ENCODE data around the gene MORN1.

The MORN1 gene

DNA sequence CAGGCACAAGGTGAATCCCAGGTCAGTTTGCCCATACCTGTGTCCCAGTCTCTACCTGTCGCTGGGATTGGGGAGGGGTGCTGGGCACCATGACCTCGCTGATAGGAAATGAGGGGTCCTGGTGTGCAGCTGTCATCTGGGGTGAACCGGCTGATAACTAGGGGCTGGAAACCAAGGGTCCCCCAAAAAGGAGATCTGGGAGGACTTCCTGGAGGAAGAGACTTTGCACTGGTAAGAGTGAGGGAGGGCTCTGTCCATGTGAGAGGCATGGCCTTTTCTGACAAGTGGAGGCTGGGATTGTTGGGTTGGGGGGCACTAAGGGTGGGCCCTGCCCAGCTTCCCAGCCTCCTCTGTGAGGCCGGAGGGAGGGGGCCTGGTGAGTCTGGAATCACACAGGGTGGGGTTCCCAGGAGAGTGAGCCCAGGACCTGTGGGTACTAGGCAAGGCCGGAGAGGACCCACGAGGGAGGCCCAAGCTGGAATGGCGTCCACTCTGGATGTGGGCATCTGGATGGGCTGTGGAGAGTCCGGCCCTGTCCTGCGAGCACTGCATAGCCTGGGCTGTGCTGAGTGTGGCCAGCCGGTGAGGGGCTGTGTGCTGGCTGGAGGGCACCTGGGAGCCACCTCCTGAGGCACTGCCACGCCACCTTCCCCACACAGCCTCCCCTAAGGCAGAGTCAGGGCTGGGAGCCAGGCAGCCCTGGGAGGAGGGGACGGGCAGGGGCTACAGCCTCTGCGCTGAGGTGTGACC is 25.9 kb upstream of the MORN1 start:
- no peak overlapping the region for H3K4me3 ChIP-seq (ENCODE audit: low read length)
- no peaks in the 10 kb centered on the region for H3K9me3 ChIP-seq (ENCODE audit: control insufficient read depth, low read length)
- peak overlapping the region; percentile 65 for H3K9ac ChIP-seq (ENCODE audit: low read length)
- no peaks in the 10 kb centered on the region for H3K36me3 ChIP-seq (ENCODE audit: control insufficient read depth, insufficient read depth, low read length)
- H3K4me1 ChIP-seq (ENCODE audit: control insufficient read depth, insufficient read depth, low read length), result peaks cover 37% of the 10 kb centered on the region
- H3K27me3 ChIP-seq (ENCODE audit: control insufficient read depth, insufficient read depth, low read length), result peaks cover 8% of the 10 kb centered on the region

DNA sequence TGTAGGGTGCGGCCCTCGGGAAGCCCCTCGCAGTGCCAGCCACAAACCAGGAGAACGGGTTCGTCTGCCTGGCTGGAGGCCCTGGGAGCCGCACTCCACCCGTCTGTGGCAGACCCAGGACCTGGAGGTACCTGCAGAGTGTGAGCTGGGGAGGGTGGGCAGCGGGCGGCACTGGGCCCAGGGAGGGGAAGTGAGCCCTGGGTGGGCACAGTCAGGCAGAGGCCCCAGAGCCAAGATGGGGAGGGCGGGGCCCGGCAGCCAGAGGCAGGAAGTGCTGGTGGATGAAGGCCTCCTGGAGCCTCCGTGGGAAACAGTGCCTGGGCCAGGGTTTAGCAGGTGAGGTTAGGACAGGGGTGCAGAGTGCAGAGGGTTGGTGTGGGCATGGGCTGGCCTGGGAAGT is 25.0 kb upstream of the MORN1 start:
- Histone ChIP-seq H3K36me3 (ENCODE audit: control insufficient read depth, insufficient read depth, low read length) (no peaks in the 10 kb centered on the region), H3K9me3 (ENCODE audit: control insufficient read depth, low read length) (no peaks in the 10 kb centered on the region), H3K9ac (ENCODE audit: low read length) (peak overlapping the region; percentile 65), H3K27me3 (ENCODE audit: control insufficient read depth, insufficient read depth, low read length) (peaks cover 8% of the 10 kb centered on the region), H3K4me1 (ENCODE audit: control insufficient read depth, insufficient read depth, low read length) (peaks cover 43% of the 10 kb centered on the region), H3K4me3 (ENCODE audit: low read length) (no peak overlapping the region)

DNA sequence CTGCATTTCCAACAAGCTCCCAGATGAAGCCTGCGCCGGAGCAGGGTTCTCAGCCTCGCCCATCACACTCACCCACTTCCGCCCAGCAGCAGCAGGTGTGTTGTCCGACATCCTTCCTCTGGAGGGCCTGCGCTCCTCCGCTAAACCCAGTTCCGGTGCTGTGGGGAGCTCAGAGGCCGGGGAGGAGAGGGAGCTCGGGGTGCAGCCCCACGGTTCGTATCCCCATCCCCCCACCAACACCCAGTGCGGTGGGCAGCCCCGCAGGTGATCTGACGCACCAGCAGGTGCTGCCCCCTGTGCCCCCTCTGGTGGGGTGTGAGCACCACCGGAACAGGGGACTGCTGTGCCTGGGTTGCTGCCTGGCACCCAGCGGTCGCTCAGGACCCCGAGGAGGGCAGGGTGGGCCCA is 24.5 kb upstream of the MORN1 start:
- Histone ChIP-seq H3K36me3 (ENCODE audit: control insufficient read depth, insufficient read depth, low read length) (no peaks in the 10 kb centered on the region), H3K27me3 (ENCODE audit: control insufficient read depth, insufficient read depth, low read length) (peaks cover 8% of the 10 kb centered on the region), H3K9ac (ENCODE audit: low read length) (peak overlapping the region; percentile 65), H3K4me1 (ENCODE audit: control insufficient read depth, insufficient read depth, low read length) (peaks cover 44% of the 10 kb centered on the region), H3K4me3 (ENCODE audit: low read length) (no peak overlapping the region), H3K9me3 (ENCODE audit: control insufficient read depth, low read length) (no peaks in the 10 kb centered on the region)

DNA sequence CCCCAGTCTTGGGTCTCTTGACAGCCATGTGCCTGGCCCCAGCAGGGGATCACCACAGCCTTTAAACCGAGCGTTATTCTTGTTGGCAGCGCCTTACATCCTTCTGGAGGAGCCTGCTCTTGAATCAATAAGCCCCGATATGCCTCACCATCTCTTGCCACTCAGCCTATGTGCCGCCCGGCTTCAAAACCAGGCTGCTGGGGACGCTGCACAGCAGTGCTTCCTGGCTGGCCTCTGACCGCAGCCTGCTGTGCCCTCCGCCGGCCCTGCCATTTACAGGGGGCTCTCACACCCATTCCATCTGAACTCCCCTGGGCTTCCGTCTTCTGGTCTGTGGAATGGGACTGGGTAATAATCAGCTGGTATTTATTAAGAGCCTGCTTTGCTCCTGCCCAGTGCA is 24.0 kb upstream of the MORN1 start:
- Histone ChIP-seq H3K27me3 (ENCODE audit: control insufficient read depth, insufficient read depth, low read length) (peaks cover 8% of the 10 kb centered on the region), H3K4me1 (ENCODE audit: control insufficient read depth, insufficient read depth, low read length) (peaks cover 44% of the 10 kb centered on the region), H3K4me3 (ENCODE audit: low read length) (no peak overlapping the region), H3K9ac (ENCODE audit: low read length) (peak overlapping the region; percentile 65), H3K9me3 (ENCODE audit: control insufficient read depth, low read length) (no peaks in the 10 kb centered on the region), H3K36me3 (ENCODE audit: control insufficient read depth, insufficient read depth, low read length) (no peaks in the 10 kb centered on the region)

DNA sequence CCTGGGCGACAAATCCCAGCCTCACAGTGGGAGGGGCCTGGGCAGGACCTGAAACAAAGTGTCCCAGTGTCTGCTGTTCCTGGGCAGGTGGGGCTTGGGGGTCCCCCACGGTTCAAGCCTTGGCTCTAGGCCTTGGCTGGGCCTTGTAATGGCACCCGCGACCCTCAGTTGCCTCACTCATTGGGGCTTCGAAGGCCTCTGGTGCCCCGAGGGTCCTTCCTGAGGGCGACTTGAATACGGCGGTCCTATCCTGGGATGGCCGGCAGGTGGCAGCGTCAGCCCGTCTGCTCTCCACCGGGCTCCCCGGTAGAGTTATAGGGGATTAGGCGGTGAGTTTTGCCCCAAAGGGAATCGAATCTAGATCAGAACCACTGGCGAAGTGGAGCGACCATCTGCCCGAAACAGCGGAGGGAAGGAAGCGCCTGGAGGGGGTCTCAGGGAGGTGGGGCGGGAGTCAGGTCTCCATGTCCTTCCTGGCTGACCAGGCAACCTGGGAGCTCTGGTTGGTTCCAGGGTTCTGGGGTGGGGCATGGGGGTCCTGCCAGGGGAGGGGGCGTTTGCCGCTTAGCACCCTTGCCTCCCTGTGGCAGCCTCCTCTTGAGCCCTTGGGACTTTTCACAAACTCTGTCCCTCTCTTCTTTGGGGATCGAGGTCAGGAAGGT is 23.1 kb upstream of the MORN1 start:
- Histone ChIP-seq H3K4me1 (ENCODE audit: control insufficient read depth, insufficient read depth, low read length) (peaks cover 44% of the 10 kb centered on the region), H3K4me3 (ENCODE audit: low read length) (peak overlapping the region; percentile 36), H3K9ac (ENCODE audit: low read length) (peak overlapping the region; percentile 80), H3K27me3 (ENCODE audit: control insufficient read depth, insufficient read depth, low read length) (peaks cover 8% of the 10 kb centered on the region), H3K36me3 (ENCODE audit: control insufficient read depth, insufficient read depth, low read length) (no peaks in the 10 kb centered on the region), H3K9me3 (ENCODE audit: control insufficient read depth, low read length) (no peaks in the 10 kb centered on the region)

DNA sequence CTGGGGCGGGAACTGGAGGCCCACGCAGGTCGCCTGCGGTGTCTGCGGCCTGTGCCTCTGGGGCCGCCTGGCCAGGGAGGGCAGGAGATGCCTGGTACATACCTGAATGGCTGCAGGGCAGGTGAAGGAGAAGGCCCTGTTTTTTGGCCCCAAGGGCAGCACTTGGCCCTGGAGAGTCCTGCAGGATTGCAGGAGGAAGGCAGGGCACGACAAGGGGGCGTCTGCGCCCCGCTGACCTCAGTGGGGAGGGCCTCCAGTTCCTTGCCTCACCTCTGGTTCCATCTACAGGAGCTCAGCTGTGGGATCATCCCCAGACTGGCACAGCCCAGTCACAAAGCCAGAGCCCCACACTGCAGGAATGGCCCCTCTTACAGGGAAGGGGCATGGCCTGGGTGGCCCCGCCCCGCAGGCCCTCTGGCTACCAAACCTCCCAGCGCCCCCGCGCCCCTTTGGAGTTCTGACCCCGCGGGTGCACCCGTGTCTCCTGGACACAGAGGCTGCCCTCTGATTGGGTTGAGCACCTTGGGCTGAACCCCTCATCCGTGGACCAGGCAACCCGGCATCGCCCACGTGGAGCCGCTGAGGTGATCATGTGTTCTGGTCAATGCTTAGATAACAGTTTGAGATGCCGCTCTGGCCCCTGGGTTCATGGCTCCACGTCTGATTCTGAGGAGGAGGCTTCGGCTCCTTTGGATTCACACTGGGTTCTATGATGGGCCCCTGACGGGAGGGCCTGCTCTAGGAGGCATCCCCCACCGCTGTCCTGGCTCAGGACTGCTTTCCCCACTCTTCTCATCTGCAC is 22.3 kb upstream of the MORN1 start:
- H3K9me3 ChIP-seq (ENCODE audit: control insufficient read depth, low read length), result no peaks in the 10 kb centered on the region
- peaks cover 8% of the 10 kb centered on the region for H3K27me3 ChIP-seq (ENCODE audit: control insufficient read depth, insufficient read depth, low read length)
- peak overlapping the region; percentile 80 for H3K9ac ChIP-seq (ENCODE audit: low read length)
- H3K4me1 ChIP-seq (ENCODE audit: control insufficient read depth, insufficient read depth, low read length), result peaks cover 44% of the 10 kb centered on the region
- H3K4me3 ChIP-seq (ENCODE audit: low read length), result peak overlapping the region; percentile 71
- H3K36me3 ChIP-seq (ENCODE audit: control insufficient read depth, insufficient read depth, low read length), result no peaks in the 10 kb centered on the region

DNA sequence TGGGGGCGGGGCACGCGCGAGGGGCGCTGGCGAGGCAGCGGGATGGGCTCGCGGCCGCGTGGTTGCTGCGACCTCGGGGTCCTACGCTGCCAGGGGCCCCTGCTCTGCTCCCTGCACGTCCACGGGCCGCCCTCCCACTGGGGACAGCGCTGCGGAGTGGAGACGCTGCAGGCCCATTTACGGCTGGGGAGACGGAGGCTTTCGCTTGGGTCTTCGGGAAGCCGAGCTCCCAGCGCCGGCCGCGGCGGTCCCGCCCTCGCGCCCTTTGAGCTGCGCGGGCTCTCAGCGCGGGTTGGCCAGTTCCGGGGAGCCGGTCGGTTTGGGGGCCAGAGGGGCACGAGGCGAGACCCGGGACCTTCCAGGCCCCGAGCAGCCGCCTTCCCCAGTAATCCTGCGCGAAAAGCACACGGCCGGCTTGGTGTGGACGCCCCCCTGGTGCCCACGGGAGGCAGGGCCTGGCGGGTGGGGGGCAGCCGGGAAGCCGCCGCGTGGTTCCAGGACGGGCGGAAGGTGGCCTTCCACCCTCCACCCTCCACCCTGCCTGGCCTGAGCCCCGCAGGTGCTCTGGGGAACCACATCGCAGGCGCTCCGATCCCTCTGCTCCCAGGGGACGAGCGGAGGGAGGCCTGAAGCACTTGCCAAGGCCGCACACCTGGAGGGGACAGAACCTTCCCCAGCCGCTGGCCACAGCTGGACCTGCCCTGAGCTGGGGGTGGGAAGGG is 21.6 kb upstream of the MORN1 start:
- peak overlapping the region; percentile 80 for H3K9ac ChIP-seq (ENCODE audit: low read length)
- no peaks in the 10 kb centered on the region for H3K9me3 ChIP-seq (ENCODE audit: control insufficient read depth, low read length)
- peaks cover 44% of the 10 kb centered on the region for H3K4me1 ChIP-seq (ENCODE audit: control insufficient read depth, insufficient read depth, low read length)
- H3K27me3 ChIP-seq (ENCODE audit: control insufficient read depth, insufficient read depth, low read length), result peaks cover 8% of the 10 kb centered on the region
- peak overlapping the region; percentile 71 for H3K4me3 ChIP-seq (ENCODE audit: low read length)
- no peaks in the 10 kb centered on the region for H3K36me3 ChIP-seq (ENCODE audit: control insufficient read depth, insufficient read depth, low read length)

DNA sequence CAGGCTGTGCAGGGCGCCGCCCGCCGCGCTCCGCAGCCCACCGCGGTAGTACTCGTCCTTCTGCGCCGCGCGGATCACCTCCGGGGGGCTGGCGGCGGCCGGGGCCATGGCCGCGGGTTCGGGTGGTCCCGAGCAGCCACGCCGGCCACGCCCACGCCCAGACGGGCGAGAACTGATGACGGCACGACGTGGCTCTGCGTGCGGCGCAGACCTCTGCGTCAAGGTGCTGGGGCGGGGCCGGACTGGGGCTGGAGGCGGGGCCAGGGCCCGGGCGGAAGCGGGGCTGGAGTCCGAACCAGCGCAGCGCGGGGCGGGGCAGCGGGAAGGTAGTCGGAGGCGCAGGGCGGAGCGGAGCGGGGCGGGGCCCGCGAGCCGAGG is 21.0 kb upstream of the MORN1 start, which contains the start of gene PEX10:
Gene PEX10, minus strand, starts transcription at position 170 of the 378 bp plus-strand sequence. Its CDS starts 62 bp downstream, at position 108.
- no peaks in the 10 kb centered on the region for H3K36me3 ChIP-seq (ENCODE audit: control insufficient read depth, insufficient read depth, low read length)
- H3K9ac ChIP-seq (ENCODE audit: low read length), result peak within 1 kb of the TSS; percentile 80
- peak within 1 kb of the TSS; percentile 71 for H3K4me3 ChIP-seq (ENCODE audit: low read length)
- H3K4me1 ChIP-seq (ENCODE audit: control insufficient read depth, insufficient read depth, low read length), result peaks cover 44% of the 10 kb centered on the region
- H3K27me3 ChIP-seq (ENCODE audit: control insufficient read depth, insufficient read depth, low read length), result peaks cover 8% of the 10 kb centered on the region
- no peaks in the 10 kb centered on the region for H3K9me3 ChIP-seq (ENCODE audit: control insufficient read depth, low read length)

DNA sequence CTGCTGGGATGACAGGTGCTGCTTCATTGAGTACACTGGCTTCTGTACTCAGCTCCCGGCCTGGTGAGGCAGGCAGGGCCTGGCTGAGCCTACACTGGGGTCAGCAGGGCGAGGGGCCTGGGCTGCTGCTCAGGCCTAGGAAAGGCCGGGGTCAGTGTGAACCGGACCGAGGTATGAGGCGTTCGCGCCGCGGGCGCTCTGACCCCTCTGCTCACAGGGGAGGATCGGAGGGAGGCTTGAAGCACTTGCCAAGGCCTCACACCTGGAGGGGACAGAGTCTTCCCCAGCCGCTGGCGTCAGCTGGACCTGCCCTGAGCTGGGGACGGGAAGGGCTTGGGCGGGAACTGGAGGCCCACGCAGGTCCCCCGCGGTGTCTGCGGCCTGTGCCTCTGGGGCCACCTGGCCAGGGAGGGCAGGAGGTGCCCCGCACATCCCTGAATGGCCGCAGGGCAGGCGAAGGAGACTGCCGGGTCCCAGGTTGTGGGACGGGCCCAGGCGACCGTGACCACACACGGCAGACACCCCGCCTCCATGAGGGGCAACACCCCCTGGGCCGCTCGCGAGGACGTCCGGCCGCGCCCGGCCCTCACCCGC is 20.5 kb upstream of the MORN1 start:
- no peaks in the 10 kb centered on the region for H3K36me3 ChIP-seq (ENCODE audit: control insufficient read depth, insufficient read depth, low read length)
- H3K27me3 ChIP-seq (ENCODE audit: control insufficient read depth, insufficient read depth, low read length), result peaks cover 4% of the 10 kb centered on the region
- peaks cover 43% of the 10 kb centered on the region for H3K4me1 ChIP-seq (ENCODE audit: control insufficient read depth, insufficient read depth, low read length)
- no peaks in the 10 kb centered on the region for H3K9me3 ChIP-seq (ENCODE audit: control insufficient read depth, low read length)
- peak overlapping the region; percentile 74 for H3K9ac ChIP-seq (ENCODE audit: low read length)
- peak overlapping the region; percentile 58 for H3K4me3 ChIP-seq (ENCODE audit: low read length)

DNA sequence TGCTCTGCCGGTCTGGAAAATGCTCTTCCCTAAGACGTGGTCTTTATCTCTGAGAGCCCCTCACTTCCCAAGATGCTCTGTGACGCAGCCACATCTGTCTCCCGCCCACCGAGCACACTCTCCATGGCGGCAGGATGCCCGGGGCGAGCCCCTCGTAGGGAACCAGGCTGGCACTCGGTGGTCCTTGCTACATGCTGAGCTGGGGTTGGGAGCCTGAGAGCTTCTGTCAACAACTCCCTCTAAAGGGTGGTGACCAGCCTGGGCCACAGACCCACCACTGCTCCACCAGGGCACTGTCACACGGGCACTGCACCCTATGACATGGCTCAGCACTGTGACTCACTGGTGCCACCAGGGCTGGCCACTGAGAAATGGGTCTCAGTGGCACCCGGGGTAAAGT is 18.4 kb upstream of the MORN1 start:
- Histone ChIP-seq H3K4me1 (ENCODE audit: control insufficient read depth, insufficient read depth, low read length) (peaks cover 24% of the 10 kb centered on the region), H3K27me3 (ENCODE audit: control insufficient read depth, insufficient read depth, low read length) (no peaks in the 10 kb centered on the region), H3K9ac (ENCODE audit: low read length) (no peak overlapping the region), H3K9me3 (ENCODE audit: control insufficient read depth, low read length) (no peaks in the 10 kb centered on the region), H3K36me3 (ENCODE audit: control insufficient read depth, insufficient read depth, low read length) (no peaks in the 10 kb centered on the region), H3K4me3 (ENCODE audit: low read length) (no peak overlapping the region)

DNA sequence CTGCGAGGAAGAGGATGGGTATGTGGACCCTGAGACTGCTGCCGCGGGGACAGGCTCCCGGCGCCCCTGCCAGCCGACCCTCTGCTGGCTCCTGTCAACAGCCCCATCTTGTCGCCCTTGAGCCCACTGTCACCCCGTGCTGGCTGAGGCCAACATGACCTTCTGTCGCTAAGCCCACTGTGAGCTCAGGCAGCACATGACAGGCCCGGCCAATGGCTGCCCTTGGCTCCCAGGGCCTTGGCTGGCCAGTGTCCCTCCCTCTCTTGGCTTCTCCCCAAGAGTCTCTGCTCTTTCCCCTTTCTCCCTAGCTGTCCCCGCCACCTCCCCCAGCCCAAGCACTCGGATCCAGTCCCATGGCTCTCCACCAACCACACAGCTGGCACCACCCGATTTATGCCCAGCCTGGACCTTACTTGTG is 17.5 kb upstream of the MORN1 start:
- Histone ChIP-seq H3K27me3 (ENCODE audit: control insufficient read depth, insufficient read depth, low read length) (no peaks in the 10 kb centered on the region), H3K9ac (ENCODE audit: low read length) (no peak overlapping the region), H3K9me3 (ENCODE audit: control insufficient read depth, low read length) (no peaks in the 10 kb centered on the region), H3K4me1 (ENCODE audit: control insufficient read depth, insufficient read depth, low read length) (peaks cover 15% of the 10 kb centered on the region), H3K4me3 (ENCODE audit: low read length) (no peak overlapping the region), H3K36me3 (ENCODE audit: control insufficient read depth, insufficient read depth, low read length) (peaks cover 5% of the 10 kb centered on the region)
